H1 (cell line): Measurements from ENCODE around the gene UBL4A.

ENCODE experiments used
- BRCA1 ChIP-seq: IDR thresholded peaks from 2 replicates; pipeline ENCODE4 v1.6.1; 2012; ENCODE audit warnings: low read depth, low read length, improper control_type of control experiment
- CBX8 ChIP-seq: fragments of 300-800, 300-1000 bp; sonication (generic); IDR thresholded peaks from 2 replicates; pipeline ENCODE4 v1.7.1; 2016; ENCODE audit warnings: low read depth, low read length, borderline replicate concordance
- CTCF ChIP-seq, 3 experiments: IDR thresholded peaks; 1 replicate in 2 of 3; 2 replicates in 1 of 3; pipeline versions ENCODE4 v1.5.1 to v1.6.1; 2011; ENCODE audit warnings: low read length in 3 of 3, mild to moderate bottlenecking in 3 of 3, inconsistent platforms in 2 of 3, low read depth in 1 of 3, moderate library complexity in 1 of 3; ENCODE audit not compliant: insufficient read depth in 1 of 3; ENCODE audit errors: control extremely low read depth in 1 of 3
- E2F6 ChIP-seq: IDR thresholded peaks from 2 replicates; pipeline ENCODE4 v1.6.1; 2012; ENCODE audit warnings: inconsistent platforms
- EP300 ChIP-seq, 2 experiments: IDR thresholded peaks; 1 replicate in 1 of 2; 2 replicates in 1 of 2; pipeline ENCODE4 v1.6.1; 2011 to 2012; ENCODE audit warnings: low read depth in 2 of 2, low read length in 2 of 2, mild to moderate bottlenecking in 2 of 2, borderline replicate concordance in 1 of 2, inconsistent platforms in 1 of 2, moderate library complexity in 1 of 2
- EZH2 ChIP-seq: fragments of 200-600 bp; sonication (generic); IDR thresholded peaks from 2 replicates; pipeline ENCODE4 v1.7.1; 2012; ENCODE audit warnings: low read depth, mild to moderate bottlenecking, moderate library complexity, low read length, inconsistent platforms; ENCODE audit not compliant: severe bottlenecking
- FOSL1 ChIP-seq: IDR thresholded peaks from 2 replicates; pipeline ENCODE4 v1.6.1; 2011; ENCODE audit warnings: mild to moderate bottlenecking, low read depth, low read length, moderate library complexity; ENCODE audit not compliant: insufficient read depth
- GABPA ChIP-seq: IDR thresholded peaks from 2 replicates; pipeline ENCODE4 v1.6.1; 2011; ENCODE audit warnings: mild to moderate bottlenecking, low read length, moderate library complexity, borderline replicate concordance; ENCODE audit not compliant: insufficient read depth
- POLR2A ChIP-seq, 2 experiments: IDR thresholded peaks; 1 replicate in 1 of 2; 2 replicates in 1 of 2; pipeline ENCODE4 v1.6.1; 2011; ENCODE audit warnings: low read depth in 2 of 2, low read length in 2 of 2, mild to moderate bottlenecking in 2 of 2; ENCODE audit errors: control extremely low read depth in 1 of 2
- POU5F1 ChIP-seq: IDR thresholded peaks from 2 replicates; pipeline ENCODE4 v1.6.1; 2011; ENCODE audit warnings: low read depth, mild to moderate bottlenecking, low read length, moderate library complexity
- RXRA ChIP-seq: IDR thresholded peaks from 2 replicates; pipeline ENCODE4 v1.6.1; 2011; ENCODE audit warnings: low read depth, mild to moderate bottlenecking, low read length, moderate library complexity; ENCODE audit not compliant: insufficient read depth
- SIRT6 ChIP-seq: IDR thresholded peaks from one replicate; pipeline ENCODE4 v1.7.1; 2012; ENCODE audit warnings: low read length, inconsistent platforms
- SP1 ChIP-seq: IDR thresholded peaks from 2 replicates; pipeline ENCODE4 v1.6.1; 2011; ENCODE audit warnings: low read depth, low read length
- TAF1 ChIP-seq: IDR thresholded peaks from 2 replicates; pipeline ENCODE4 v1.6.1; 2011; ENCODE audit warnings: mild to moderate bottlenecking, low read depth, low read length

GRCh38 chrX:154464806-154465365 lies 21.5 kb downstream of the UBL4A start:
- TF ChIP-seq CBX8 (no peak), CTCF (IDR thresholded peaks at IDR 0.05; ENCODE audit: control extremely low read depth in 1 of 3, insufficient read depth in 1 of 3, low read depth in 1 of 3, low read length in 3 of 3) (no peak), FOSL1 (no peak), TAF1 (no peak), E2F6 (no peak), EP300 (IDR thresholded peaks at IDR 0.05; ENCODE audit: borderline replicate concordance in 1 of 2, low read depth in 2 of 2, low read length in 2 of 2) (no peak), SP1 (no peak), BRCA1 (no peak), SIRT6 (no peak), POLR2A (IDR thresholded peaks at IDR 0.05; ENCODE audit: control extremely low read depth in 1 of 2, low read depth in 2 of 2, low read length in 2 of 2) (no peak), RXRA (no peak), EZH2 (no peak), GABPA (no peak), POU5F1 (no peak)
